ENCODE results near the gene CARM1. TPM values are rescaled to one million over a fixed set of nuclear protein-coding genes. Genes with fewer than 3 reads are reported as not detected.
A peak's percentile ranks its signal among the peaks of the same experiment; 100 is the strongest.

CARM1 gene
- total RNA-seq, 4 donors from 2014 or later, result 17.0 to 37.1 (median 18.8) TPM

- 10 to 100% methylated on average over 1 to 2 of the region's 47 CpGs for WGBS, 2 donors (ENCODE audit: low coverage in 1 of 2)
- peak; percentile 0 for ATAC-seq
- peak overlapping the region; percentile 69 to 99 for H3K4me3 ChIP-seq
- TF ChIP-seq, protein P1, sequence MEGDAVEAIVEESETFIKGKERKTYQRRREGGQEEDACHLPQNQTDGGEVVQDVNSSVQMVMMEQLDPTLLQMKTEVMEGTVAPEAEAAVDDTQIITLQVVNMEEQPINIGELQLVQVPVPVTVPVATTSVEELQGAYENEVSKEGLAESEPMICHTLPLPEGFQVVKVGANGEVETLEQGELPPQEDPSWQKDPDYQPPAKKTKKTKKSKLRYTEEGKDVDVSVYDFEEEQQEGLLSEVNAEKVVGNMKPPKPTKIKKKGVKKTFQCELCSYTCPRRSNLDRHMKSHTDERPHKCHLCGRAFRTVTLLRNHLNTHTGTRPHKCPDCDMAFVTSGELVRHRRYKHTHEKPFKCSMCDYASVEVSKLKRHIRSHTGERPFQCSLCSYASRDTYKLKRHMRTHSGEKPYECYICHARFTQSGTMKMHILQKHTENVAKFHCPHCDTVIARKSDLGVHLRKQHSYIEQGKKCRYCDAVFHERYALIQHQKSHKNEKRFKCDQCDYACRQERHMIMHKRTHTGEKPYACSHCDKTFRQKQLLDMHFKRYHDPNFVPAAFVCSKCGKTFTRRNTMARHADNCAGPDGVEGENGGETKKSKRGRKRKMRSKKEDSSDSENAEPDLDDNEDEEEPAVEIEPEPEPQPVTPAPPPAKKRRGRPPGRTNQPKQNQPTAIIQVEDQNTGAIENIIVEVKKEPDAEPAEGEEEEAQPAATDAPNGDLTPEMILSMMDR (IDR thresholded peaks at IDR 0.05), result no peak
- TF ChIP-seq POLR2AphosphoS5 (IDR thresholded peaks at IDR 0.05) (no peak), EP300 (IDR thresholded peaks at IDR 0.05) (no peak), POLR2A (IDR thresholded peaks at IDR 0.05) (no peak)
- H3K4me1 ChIP-seq, result peaks cover 2 to 45% (median 16%) of the 10 kb centered on the region in 3 donors
- H3K36me3 ChIP-seq, result peaks cover 0 to 53% of the 10 kb centered on the region in 2 donors
- H3K27ac ChIP-seq, result peak overlapping the region; percentile 19 to 89 (median 88)
- no peaks in the 10 kb centered on the region for H3K9me3 ChIP-seq
- no peaks in the 10 kb centered on the region for H3K27me3 ChIP-seq
These were observed 56.6 kb downstream of the CARM1 start for GRCh38 chr19:10927730-10928562.

DNA sequence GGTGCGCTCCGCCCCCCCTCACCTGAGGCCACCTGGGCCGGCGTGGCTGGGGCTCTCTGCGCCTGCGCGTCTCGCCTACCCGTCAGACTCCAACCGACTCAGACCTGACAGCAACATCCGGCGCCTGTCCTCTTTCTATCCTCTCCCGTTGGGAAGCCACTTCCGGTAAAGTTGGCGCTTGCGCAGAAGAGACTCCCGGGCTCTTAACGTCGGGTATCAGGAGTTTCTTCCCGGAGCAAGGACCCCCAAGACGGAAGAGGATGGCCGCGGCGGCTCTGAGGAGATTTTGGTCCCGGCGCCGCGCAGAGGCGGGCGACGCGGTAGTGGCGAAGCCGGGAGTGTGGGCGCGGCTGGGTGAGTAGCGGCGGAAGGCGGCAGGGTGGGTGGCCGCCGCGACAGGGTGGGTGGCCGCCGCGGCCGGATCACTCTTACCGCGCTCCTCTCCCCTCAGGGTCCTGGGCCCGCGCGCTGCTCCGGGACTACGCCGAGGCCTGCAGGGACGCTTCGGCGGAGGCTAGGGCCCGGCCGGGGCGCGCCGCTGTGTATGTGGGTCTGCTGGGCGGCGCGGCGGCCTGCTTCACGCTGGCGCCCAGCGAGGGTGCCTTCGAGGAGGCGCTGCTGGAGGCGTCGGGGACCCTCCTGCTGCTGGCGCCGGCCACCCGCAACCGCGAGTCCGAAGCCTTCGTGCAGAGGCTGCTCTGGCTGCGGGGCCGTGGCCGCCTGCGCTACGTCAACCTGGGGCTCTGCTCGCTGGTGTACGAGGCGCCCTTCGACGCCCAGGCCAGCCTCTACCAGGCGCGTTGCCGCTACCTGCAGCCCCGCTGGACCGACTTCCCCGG, 57.4 kb downstream of the CARM1 start, which contains the start of the genes TIMM29 and YIPF2:
Gene TIMM29, plus strand, starts transcription at position 249 of the 839 bp plus-strand sequence. Its CDS starts 12 bp downstream, at position 261.
Gene YIPF2, minus strand, starts transcription at position 77 of the 839 bp plus-strand sequence. CDS start 229 bp downstream, outside the sequence.
- TF ChIP-seq POLR2AphosphoS5 (IDR thresholded peaks at IDR 0.05) (peak; percentile 63), EP300 (IDR thresholded peaks at IDR 0.05) (no peak), POLR2A (IDR thresholded peaks at IDR 0.05) (peak in 1 of 2 donors; percentile 55)
- TF ChIP-seq, protein P1 (IDR thresholded peaks at IDR 0.05), result peak in 2 of 4 experiments; percentile 7 to 27
- Histone ChIP-seq H3K27ac (peak within 1 kb of the TSS; percentile 58 to 89 (median 88)), H3K4me3 (peak within 1 kb of the TSS; percentile 69 to 99), H3K36me3 (peaks cover 0 to 53% of the 10 kb centered on the region in 2 donors), H3K4me1 (peaks cover 2 to 45% (median 16%) of the 10 kb centered on the region in 3 donors), H3K27me3 (no peaks in the 10 kb centered on the region), H3K9me3 (no peaks in the 10 kb centered on the region)
- peak; percentile 98 for ATAC-seq
- 0% methylated on average over 2 to 15 of the region's 96 CpGs for WGBS, 2 donors (ENCODE audit: low coverage in 1 of 2)

- ATAC-seq, result no peak
- no peaks in the 10 kb centered on the region for H3K9me3 ChIP-seq
- 7% methylated on average over 3 of the region's 27 CpGs; no CpG with 5 or more reads in 1 of the 2 donors for WGBS, 2 donors (ENCODE audit: low coverage in 1 of 2)
- H3K4me1 ChIP-seq, result peaks cover 2 to 45% (median 16%) of the 10 kb centered on the region in 3 donors
- H3K36me3 ChIP-seq, result peaks cover 0 to 47% of the 10 kb centered on the region in 2 donors
- H3K27me3 ChIP-seq, result no peaks in the 10 kb centered on the region
- no peak for TF ChIP-seq POLR2AphosphoS5 (IDR thresholded peaks at IDR 0.05)
- TF ChIP-seq EP300 (IDR thresholded peaks at IDR 0.05), result no peak
- TF ChIP-seq, protein P1 (IDR thresholded peaks at IDR 0.05), result no peak
- TF ChIP-seq POLR2A (IDR thresholded peaks at IDR 0.05), result no peak
- peak overlapping the region; percentile 69 to 99 for H3K4me3 ChIP-seq
- peak overlapping the region in 3 of 4 donors; percentile 87 to 89 (median 88) for H3K27ac ChIP-seq
These were observed 58.0 kb downstream of the CARM1 start for GRCh38 chr19:10929402-10929794.

GRCh38 chr19:10935371-10936059, 64.2 kb downstream of the CARM1 start:
- no peak overlapping the region for H3K4me3 ChIP-seq
- H3K4me1 ChIP-seq, result peaks cover 0 to 21% (median 0%) of the 10 kb centered on the region in 3 donors
- H3K9me3 ChIP-seq, result no peaks in the 10 kb centered on the region
- TF ChIP-seq POLR2AphosphoS5 (IDR thresholded peaks at IDR 0.05), result no peak
- TF ChIP-seq, protein P1 (IDR thresholded peaks at IDR 0.05), result no peak
- TF ChIP-seq POLR2A (IDR thresholded peaks at IDR 0.05), result no peak
- no peak for TF ChIP-seq EP300 (IDR thresholded peaks at IDR 0.05)
- 86 to 90% methylated on average over 2 to 6 of the region's 9 CpGs for WGBS, 2 donors (ENCODE audit: low coverage in 1 of 2)
- H3K36me3 ChIP-seq, result peaks cover 0 to 25% of the 10 kb centered on the region in 2 donors
- ATAC-seq, result no peak
- H3K27me3 ChIP-seq, result no peaks in the 10 kb centered on the region
- no peak overlapping the region for H3K27ac ChIP-seq

Data from gastroesophageal sphincter (tissue), 4 donors.